Thoracic aorta (tissue), 2 donors: ENCODE data around the gene CXorf38. TPM values are rescaled to one million over a fixed set of nuclear protein-coding genes. Genes with fewer than 3 reads are reported as not detected.

Experiments
- ATAC-seq: fragments of 150-250 bp; one replicate; pipeline ENCODE4 v1.8.0; 2017; ENCODE audit warnings: low read depth; ENCODE audit not compliant: insufficient number of reproducible peaks, low FRiP score
- DNase-seq: peaks from one replicate; pipeline ENCODE4 v3.0.0-alpha.2; 2020; ENCODE audit warnings: low spot score
- H3K27ac ChIP-seq, 2 donors: fragments of 200-600 bp; sonication (generic); 1 replicate in 1 of 2; 2 replicates in 1 of 2; pipeline ENCODE4 v1.5.1; 2016; ENCODE audit warnings: mild to moderate bottlenecking in 2 of 2, moderate library complexity in 2 of 2
- H3K27me3 ChIP-seq: fragments of 200-600 bp; sonication (generic); replicated peaks from 2 replicates; pipeline ENCODE4 v1.6.0; 2016; ENCODE audit warnings: mild to moderate bottlenecking; ENCODE audit not compliant: insufficient read depth
- H3K36me3 ChIP-seq: fragments of 200-600 bp; sonication (generic); one replicate; pipeline ENCODE4 v1.5.1; 2016
- H3K4me1 ChIP-seq, 2 donors: fragments of 200-600 bp; sonication (generic); 1 replicate in 1 of 2; 2 replicates in 1 of 2; pipeline versions ENCODE4 v1.5.1 to v1.6.0; 2016; ENCODE audit warnings: low read depth in 2 of 2, mild to moderate bottlenecking in 1 of 2; ENCODE audit not compliant: control insufficient read depth in 1 of 2
- H3K4me3 ChIP-seq: fragments of 200-600 bp; sonication (generic); 2 replicates; pipeline ENCODE4 v1.5.1; 2016; ENCODE audit warnings: mild to moderate bottlenecking
- H3K9me3 ChIP-seq: fragments of 200-600 bp; sonication (generic); 2 replicates; pipeline ENCODE4 v1.5.1; 2016
- total RNA-seq, 2 donors: library from RNA; depleted of rRNA; stranded (reverse); fragments of >200 nt; gene quantifications; one replicate each; pipeline versions ENCODE4 v1.1.0 to v1.2.3, GENCODE V29; 2016
- TF ChIP-seq, protein P1 (sequence below): fragments of 200-600 bp; sonication (generic); IDR thresholded peaks from one replicate; pipeline ENCODE4 v1.5.1; 2019; ENCODE audit warnings: antibody characterized with exemption

The CXorf38 gene
- total RNA-seq, 2 donors from 2014 or later = 9.5 to 15.2 TPM

DNA sequence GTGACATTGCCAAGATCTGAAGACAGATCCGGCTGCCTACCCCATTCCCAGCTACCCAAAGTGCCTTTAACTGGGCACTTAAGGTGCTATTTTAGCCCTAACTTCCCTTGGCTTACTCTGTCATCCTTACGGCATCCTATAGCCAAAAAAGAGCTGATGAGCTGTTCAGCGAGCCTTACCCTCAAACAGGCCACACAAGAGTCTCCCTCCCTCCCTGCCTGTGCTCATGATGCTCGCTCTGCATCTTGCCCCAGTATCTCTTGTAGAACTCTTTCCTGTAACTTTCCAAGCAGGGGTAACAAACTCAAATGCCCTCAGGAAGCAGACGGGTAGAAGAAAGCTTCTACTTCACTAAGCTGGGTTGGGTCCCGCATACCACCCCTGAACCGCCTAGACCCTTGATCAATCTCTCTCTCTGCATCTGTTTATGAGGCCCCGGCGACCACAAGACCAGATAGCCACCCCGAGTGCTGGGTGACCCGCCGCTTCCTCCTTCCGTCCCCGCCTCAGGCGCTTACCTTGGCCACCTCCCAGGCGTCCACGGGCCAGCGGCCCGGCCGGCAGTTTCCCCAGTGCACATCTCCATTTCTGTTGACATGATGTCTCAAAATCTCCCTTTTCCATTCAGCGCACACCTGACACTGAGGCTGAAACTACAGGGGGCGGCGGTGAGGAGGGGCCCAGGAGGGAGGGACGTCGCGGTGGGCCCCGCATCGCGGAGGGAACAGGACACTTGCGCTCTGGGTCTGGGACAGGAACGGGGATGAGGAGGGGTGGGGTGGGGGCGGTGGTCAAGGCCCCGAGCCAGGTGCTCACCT lies 663 bp downstream of the CXorf38 start:
- H3K4me1 ChIP-seq = peaks cover 10% of the 10 kb centered on the region in 2 donors
- ATAC-seq (no peak), DNase-seq (no peak)
- no peaks in the 10 kb centered on the region for H3K27me3 ChIP-seq
- H3K4me3 ChIP-seq = peak overlapping the region; percentile 86
- H3K27ac ChIP-seq = peak overlapping the region; percentile 72 to 83
- TF ChIP-seq, protein P1, sequence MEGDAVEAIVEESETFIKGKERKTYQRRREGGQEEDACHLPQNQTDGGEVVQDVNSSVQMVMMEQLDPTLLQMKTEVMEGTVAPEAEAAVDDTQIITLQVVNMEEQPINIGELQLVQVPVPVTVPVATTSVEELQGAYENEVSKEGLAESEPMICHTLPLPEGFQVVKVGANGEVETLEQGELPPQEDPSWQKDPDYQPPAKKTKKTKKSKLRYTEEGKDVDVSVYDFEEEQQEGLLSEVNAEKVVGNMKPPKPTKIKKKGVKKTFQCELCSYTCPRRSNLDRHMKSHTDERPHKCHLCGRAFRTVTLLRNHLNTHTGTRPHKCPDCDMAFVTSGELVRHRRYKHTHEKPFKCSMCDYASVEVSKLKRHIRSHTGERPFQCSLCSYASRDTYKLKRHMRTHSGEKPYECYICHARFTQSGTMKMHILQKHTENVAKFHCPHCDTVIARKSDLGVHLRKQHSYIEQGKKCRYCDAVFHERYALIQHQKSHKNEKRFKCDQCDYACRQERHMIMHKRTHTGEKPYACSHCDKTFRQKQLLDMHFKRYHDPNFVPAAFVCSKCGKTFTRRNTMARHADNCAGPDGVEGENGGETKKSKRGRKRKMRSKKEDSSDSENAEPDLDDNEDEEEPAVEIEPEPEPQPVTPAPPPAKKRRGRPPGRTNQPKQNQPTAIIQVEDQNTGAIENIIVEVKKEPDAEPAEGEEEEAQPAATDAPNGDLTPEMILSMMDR = no peak
- H3K36me3 ChIP-seq = no peaks in the 10 kb centered on the region
- H3K9me3 ChIP-seq = no peaks in the 10 kb centered on the region

DNA sequence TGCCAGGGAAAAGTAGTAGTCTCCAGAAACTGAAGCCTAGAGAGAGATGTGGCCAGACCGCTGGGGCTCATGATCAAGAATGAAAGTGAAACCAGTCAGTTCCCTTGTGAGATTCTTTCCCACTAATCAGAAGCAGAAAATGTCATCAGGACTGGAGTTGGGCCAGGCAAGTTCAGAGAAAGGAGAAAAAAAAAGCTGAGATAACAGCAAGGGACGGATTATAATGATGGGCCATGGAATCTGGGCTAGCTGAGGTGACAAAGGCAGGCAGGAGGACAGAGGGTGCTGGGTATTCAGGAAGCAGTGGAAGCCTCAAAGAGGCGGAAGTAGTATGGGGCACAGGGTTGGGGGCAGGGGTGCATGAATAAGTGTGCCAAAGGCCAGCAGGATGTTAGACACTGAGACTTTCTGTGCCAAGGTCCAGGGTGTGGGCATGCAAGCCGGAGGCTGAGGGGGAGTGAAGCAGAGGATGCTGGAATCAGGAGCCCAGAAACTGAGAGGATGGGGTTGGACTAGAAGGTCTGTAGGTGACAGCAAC lies 2.5 kb downstream of the CXorf38 start:
- Histone ChIP-seq H3K4me1 (peaks cover 10% of the 10 kb centered on the region in 2 donors), H3K36me3 (no peaks in the 10 kb centered on the region), H3K9me3 (no peaks in the 10 kb centered on the region), H3K4me3 (peak overlapping the region; percentile 71), H3K27me3 (no peaks in the 10 kb centered on the region), H3K27ac (peak overlapping the region; percentile 63 to 75)
- DNase-seq = peak; percentile 4
- TF ChIP-seq, protein P1 = no peak
- peak; percentile 46 for ATAC-seq

DNA sequence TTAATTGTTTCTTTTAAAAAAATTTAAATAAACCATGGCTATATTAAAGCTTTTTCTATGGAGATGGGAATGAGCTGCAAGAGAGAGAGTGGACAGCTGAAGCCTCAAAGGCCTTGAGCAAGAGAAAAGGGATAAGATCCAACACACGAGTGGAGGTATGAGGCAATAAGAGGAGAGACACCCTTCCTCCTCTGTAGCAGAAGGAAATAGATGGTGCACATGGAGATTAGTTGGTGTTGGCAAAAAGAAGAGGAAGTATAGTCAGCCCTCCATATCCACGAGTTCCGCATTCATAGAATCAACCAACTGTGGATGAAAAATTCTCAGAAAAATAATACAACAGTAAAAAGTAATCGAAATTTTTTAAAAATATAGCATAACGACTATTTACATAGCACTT lies 3.2 kb downstream of the CXorf38 start:
- no peak for DNase-seq
- TF ChIP-seq, protein P1 = no peak
- peak overlapping the region; percentile 71 for H3K4me3 ChIP-seq
- no peak for ATAC-seq
- no peaks in the 10 kb centered on the region for H3K27me3 ChIP-seq
- peak overlapping the region; percentile 63 to 75 for H3K27ac ChIP-seq
- no peaks in the 10 kb centered on the region for H3K9me3 ChIP-seq
- H3K36me3 ChIP-seq = no peaks in the 10 kb centered on the region
- H3K4me1 ChIP-seq = peaks cover 10% of the 10 kb centered on the region in 2 donors

DNA sequence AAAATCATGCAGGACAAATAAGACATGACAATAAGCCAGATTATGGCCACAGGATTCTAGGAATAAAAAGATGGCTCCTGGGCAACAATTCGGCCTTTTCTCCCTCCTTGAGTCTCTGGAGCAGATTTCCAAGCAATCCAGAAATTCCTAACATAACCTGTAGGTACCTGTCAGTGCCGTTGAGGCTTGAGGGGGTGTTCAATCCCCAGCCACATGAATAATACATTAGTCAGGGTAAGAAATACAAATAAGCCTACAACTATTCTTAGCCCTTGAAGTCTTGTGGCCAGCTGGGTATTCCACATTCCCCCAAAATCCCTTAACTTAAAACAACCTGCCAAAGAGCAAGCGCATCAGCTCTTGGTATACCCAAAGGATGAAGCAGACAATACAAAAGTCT lies 9.7 kb downstream of the CXorf38 start:
- Histone ChIP-seq H3K27ac (no peak overlapping the region), H3K4me3 (no peak overlapping the region), H3K27me3 (no peaks in the 10 kb centered on the region), H3K9me3 (no peaks in the 10 kb centered on the region), H3K36me3 (peaks cover 4% of the 10 kb centered on the region), H3K4me1 (no peaks in the 10 kb centered on the region)
- no peak for DNase-seq
- ATAC-seq = no peak
- TF ChIP-seq, protein P1 = no peak

DNA sequence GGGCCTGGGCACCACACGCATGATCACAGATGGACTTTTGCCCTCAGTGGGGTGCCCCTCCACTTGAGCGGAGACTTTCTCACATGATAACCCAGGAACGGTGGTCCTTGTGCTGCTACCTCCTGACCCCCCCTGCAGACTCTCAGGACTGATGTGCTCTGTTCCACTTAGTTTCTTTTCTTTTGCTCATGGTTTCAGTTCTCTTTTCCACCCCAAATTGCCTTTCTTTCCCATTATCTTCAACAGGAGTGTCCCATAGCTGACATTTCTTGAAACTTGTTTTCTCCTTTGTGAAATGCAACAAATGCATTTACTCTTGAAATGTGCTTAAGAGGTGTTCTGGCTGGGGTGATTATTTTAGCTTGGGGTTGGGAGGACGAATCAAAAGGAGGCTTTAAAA lies 15.2 kb downstream of the CXorf38 start:
- Histone ChIP-seq H3K4me1 (no peaks in the 10 kb centered on the region), H3K27me3 (no peaks in the 10 kb centered on the region), H3K4me3 (no peak overlapping the region), H3K36me3 (peaks cover 11% of the 10 kb centered on the region), H3K9me3 (no peaks in the 10 kb centered on the region), H3K27ac (no peak overlapping the region)
- DNase-seq (no peak), ATAC-seq (no peak)
- TF ChIP-seq, protein P1 = no peak
